Progenitor cell of endocrine pancreas (in vitro differentiated cells): ENCODE measurements around the gene TRPV5. TPM values are rescaled to one million over a fixed set of nuclear protein-coding genes. Genes with fewer than 3 reads are reported as not detected.

ENCODE experiments used
- DNase-seq: peaks from one replicate; pipeline ENCODE4 v3.0.0; 2021; ENCODE audit warnings: low spot score; ENCODE audit not compliant: unreplicated experiment
- H3K27ac Mint-ChIP-seq: 2 replicates; pipeline ENCODE4 v1.8.0; 2021; ENCODE audit warnings: mild to moderate bottlenecking, moderate library complexity, mixed read lengths
- H3K27me3 Mint-ChIP-seq: 2 replicates; pipeline ENCODE4 v1.8.0; 2021; ENCODE audit warnings: mixed read lengths
- H3K36me3 Mint-ChIP-seq: 2 replicates; pipeline ENCODE4 v1.8.0; 2022; ENCODE audit warnings: mixed read lengths; ENCODE audit not compliant: insufficient read depth
- H3K4me1 Mint-ChIP-seq: 2 replicates; pipeline ENCODE4 v1.8.0; 2021; ENCODE audit warnings: low read depth, mixed read lengths
- H3K4me3 Mint-ChIP-seq: 2 replicates; pipeline ENCODE4 v1.8.0; 2021; ENCODE audit warnings: low read depth, mild to moderate bottlenecking, moderate library complexity, mixed read lengths
- H3K9me3 Mint-ChIP-seq: 2 replicates; pipeline ENCODE4 v1.8.0; 2021; ENCODE audit warnings: low read depth, mixed read lengths
- CTCF ChIP-seq: fragments of 200-600 bp; sonication (generic); IDR thresholded peaks from one replicate; pipeline ENCODE4 v1.5.0; 2021; ENCODE audit warnings: antibody characterized with exemption, mild to moderate bottlenecking; ENCODE audit not compliant: unreplicated experiment
- total RNA-seq: library from RNA; stranded (reverse); gene quantifications from 2 replicates; pipeline ENCODE4 v1.2.1, GENCODE V29; 2021

TRPV5 gene
- total RNA-seq, 1 donor from 2014 or later: 0.14 TPM

DNA sequence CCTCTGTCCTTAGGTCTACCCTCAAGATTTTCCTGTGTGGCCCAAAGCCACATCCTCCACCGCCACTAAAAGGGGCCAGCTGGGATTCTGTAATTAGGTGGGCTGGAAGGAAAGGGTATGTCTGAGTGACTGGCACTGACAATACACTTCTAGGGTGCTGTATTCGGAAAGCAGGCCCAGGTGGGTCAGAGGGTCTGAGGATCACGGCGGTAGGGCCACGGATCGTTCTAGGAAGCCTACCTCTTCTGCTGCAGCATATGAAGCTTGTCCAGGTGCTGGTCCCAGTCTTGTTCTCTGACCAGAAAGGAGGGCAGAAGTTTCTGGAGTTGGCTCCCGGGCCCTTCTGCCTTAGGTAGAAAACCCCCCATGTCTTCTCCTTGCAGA lies 462 bp downstream of the TRPV5 start:
- DNase-seq: no peak
- Mint-ChIP-seq H3K4me1 (peaks cover 5% of the 10 kb centered on the region), H3K27me3 (peaks cover 24% of the 10 kb centered on the region), H3K4me3 (no peak overlapping the region), H3K27ac (peak overlapping the region; percentile 33), H3K9me3 (no peaks in the 10 kb centered on the region), H3K36me3 (no peaks in the 10 kb centered on the region)
- TF ChIP-seq CTCF: no peak

- Mint-ChIP-seq H3K4me1 (peaks cover 5% of the 10 kb centered on the region), H3K9me3 (no peaks in the 10 kb centered on the region), H3K4me3 (no peak overlapping the region), H3K27ac (peak overlapping the region; percentile 33), H3K27me3 (peaks cover 20% of the 10 kb centered on the region), H3K36me3 (no peaks in the 10 kb centered on the region)
- TF ChIP-seq CTCF: no peak
- no peak for DNase-seq
Measured at GRCh38 chr7:142932386-142933091, 1.0 kb downstream of the TRPV5 start.

- Mint-ChIP-seq H3K4me1 (peaks cover 3% of the 10 kb centered on the region), H3K36me3 (no peaks in the 10 kb centered on the region), H3K27ac (no peak overlapping the region), H3K9me3 (no peaks in the 10 kb centered on the region), H3K4me3 (no peak overlapping the region), H3K27me3 (peaks cover 29% of the 10 kb centered on the region)
- no peak for TF ChIP-seq CTCF
- no peak for DNase-seq
Measured at GRCh38 chr7:142930126-142930730, 3.3 kb downstream of the TRPV5 start.

DNA sequence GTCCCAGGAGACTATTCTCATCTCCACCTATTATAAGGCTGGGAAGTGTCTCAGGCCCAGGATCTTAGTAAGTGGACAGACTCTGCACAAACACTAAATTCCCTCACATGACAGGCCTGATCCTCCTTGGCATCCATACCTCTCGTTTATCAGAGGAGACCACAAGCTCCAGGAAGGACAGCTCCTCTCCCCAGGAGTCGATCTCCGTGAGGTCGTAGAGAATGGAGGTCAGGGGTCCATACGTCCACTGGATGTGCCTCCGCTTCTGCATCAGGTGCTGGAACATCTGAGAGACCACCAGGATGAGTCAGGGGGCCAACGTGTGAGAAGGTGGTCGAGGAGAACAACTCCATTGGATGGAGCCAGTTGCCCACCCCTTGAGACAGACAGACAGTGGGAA lies 5.6 kb downstream of the TRPV5 start:
- TF ChIP-seq CTCF: no peak
- no peak overlapping the region for H3K27ac Mint-ChIP-seq
- H3K36me3 Mint-ChIP-seq: no peaks in the 10 kb centered on the region
- H3K4me1 Mint-ChIP-seq: peaks cover 6% of the 10 kb centered on the region
- H3K9me3 Mint-ChIP-seq: no peaks in the 10 kb centered on the region
- no peak overlapping the region for H3K4me3 Mint-ChIP-seq
- no peak for DNase-seq
- H3K27me3 Mint-ChIP-seq: peaks cover 22% of the 10 kb centered on the region

DNA sequence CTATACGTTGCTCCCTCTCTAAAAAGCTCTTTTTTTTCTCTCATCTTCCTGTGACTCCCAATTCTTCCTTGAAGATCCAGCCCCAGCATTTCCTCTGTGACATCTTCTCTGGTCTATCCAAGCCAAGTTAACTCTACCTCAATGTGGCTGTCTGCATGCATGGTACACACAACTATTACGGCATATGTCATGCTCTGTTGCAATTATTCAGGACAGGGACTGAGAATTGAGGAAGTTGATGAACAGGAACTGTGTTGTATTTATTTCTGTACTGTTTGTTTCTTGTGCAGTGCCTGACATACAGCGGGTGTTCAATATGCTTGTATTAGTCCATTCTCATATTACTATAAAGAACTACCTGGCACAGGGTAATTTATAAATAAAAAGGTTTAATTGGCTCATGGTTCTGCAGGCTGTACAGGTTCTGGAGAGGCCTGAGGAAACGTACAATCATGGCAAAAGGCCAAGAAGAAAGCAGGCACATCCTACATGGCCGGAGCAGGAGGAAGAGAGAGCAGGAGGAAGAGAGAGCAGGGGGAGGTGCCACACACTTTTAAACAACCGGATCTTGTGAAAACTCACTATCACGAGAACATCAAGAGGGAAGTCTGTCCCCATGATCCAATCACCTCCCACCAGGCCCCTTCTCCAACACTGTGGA lies 6.3 kb downstream of the TRPV5 start:
- no peaks in the 10 kb centered on the region for H3K36me3 Mint-ChIP-seq
- H3K27ac Mint-ChIP-seq: no peak overlapping the region
- no peak for DNase-seq
- TF ChIP-seq CTCF: no peak
- peaks cover 20% of the 10 kb centered on the region for H3K27me3 Mint-ChIP-seq
- no peak overlapping the region for H3K4me3 Mint-ChIP-seq
- peaks cover 5% of the 10 kb centered on the region for H3K4me1 Mint-ChIP-seq
- H3K9me3 Mint-ChIP-seq: no peaks in the 10 kb centered on the region
